ENCODE results near the gene KRT5. TPM values are rescaled to one million over a fixed set of nuclear protein-coding genes. Genes with fewer than 3 reads are reported as not detected.

KRT5 gene
- total RNA-seq, 1 donor from 2014 or later: 0.51 TPM

- TF ChIP-seq CTCF (IDR thresholded peaks at IDR 0.05; ENCODE audit: unreplicated experiment): no peak
- no peak overlapping the region for H3K27ac Mint-ChIP-seq
- H3K4me3 Mint-ChIP-seq: no peak overlapping the region
- no peaks in the 10 kb centered on the region for H3K4me1 Mint-ChIP-seq
- H3K27me3 Mint-ChIP-seq (ENCODE audit: low read depth): peaks cover 30% of the 10 kb centered on the region
- H3K36me3 Mint-ChIP-seq: no peaks in the 10 kb centered on the region
- peaks cover 6% of the 10 kb centered on the region for H3K9me3 Mint-ChIP-seq
- DNase-seq (ENCODE audit: low spot score in 2 of 2, unreplicated experiment in 2 of 2): no peak
These were observed 4.9 kb downstream of the KRT5 start for GRCh38 chr12:52515319-52515646.

- DNase-seq (ENCODE audit: low spot score in 2 of 2, unreplicated experiment in 2 of 2): no peak
- Mint-ChIP-seq H3K4me3 (no peak overlapping the region), H3K27ac (no peak overlapping the region), H3K36me3 (no peaks in the 10 kb centered on the region), H3K27me3 (ENCODE audit: low read depth) (peaks cover 28% of the 10 kb centered on the region), H3K4me1 (no peaks in the 10 kb centered on the region), H3K9me3 (peaks cover 8% of the 10 kb centered on the region)
- TF ChIP-seq CTCF (IDR thresholded peaks at IDR 0.05; ENCODE audit: unreplicated experiment): no peak
These were observed 5.5 kb downstream of the KRT5 start for GRCh38 chr12:52514471-52515318.

DNA sequence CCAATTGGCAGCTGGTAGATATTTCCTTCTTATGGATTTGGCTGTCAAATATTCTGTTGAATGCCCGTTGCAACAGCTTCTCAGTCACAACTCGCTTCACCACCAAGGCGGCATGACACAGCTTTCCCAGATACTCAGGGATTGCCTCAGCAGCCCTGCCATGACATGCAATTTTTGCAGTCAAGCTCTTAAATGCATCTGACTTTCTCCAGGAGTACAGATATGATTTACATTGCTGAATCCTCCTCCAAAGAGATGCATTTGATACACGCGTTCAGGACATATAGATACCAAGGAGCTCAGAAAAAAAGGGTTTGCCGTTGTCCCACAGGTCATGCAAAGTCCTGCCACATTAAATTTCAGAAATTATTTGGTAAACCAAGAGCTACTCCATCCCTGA, 6.5 kb downstream of the KRT5 start:
- no peaks in the 10 kb centered on the region for H3K4me1 Mint-ChIP-seq
- H3K4me3 Mint-ChIP-seq: no peak overlapping the region
- TF ChIP-seq CTCF (IDR thresholded peaks at IDR 0.05; ENCODE audit: unreplicated experiment): no peak
- H3K36me3 Mint-ChIP-seq: no peaks in the 10 kb centered on the region
- peaks cover 8% of the 10 kb centered on the region for H3K9me3 Mint-ChIP-seq
- H3K27me3 Mint-ChIP-seq (ENCODE audit: low read depth): peaks cover 23% of the 10 kb centered on the region
- no peak for DNase-seq (ENCODE audit: low spot score in 2 of 2, unreplicated experiment in 2 of 2)
- no peak overlapping the region for H3K27ac Mint-ChIP-seq

DNA sequence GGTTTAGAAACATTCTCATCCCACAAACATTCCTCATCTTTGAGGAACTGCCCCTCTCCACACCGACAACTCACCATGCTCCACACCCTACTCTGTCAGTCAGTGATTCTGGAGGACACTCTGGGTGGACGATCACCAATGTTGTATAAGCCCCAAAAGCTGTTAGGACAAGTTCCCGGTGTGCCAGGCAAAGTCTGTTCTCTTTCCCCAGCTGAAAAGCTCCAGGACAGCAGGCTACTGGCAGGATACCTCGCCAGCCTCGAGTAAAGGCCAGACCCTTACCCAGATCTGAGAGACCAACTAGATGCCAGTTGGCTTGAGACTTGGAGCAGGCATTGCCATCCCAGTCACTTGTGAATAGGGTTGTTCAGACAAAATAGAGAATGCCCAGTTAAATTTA, 12.0 kb downstream of the KRT5 start:
- Mint-ChIP-seq H3K4me3 (no peak overlapping the region), H3K9me3 (peaks cover 10% of the 10 kb centered on the region), H3K27ac (no peak overlapping the region), H3K4me1 (no peaks in the 10 kb centered on the region), H3K27me3 (ENCODE audit: low read depth) (peaks cover 10% of the 10 kb centered on the region), H3K36me3 (no peaks in the 10 kb centered on the region)
- no peak for TF ChIP-seq CTCF (IDR thresholded peaks at IDR 0.05; ENCODE audit: unreplicated experiment)
- no peak for DNase-seq (ENCODE audit: low spot score in 2 of 2, unreplicated experiment in 2 of 2)

DNA sequence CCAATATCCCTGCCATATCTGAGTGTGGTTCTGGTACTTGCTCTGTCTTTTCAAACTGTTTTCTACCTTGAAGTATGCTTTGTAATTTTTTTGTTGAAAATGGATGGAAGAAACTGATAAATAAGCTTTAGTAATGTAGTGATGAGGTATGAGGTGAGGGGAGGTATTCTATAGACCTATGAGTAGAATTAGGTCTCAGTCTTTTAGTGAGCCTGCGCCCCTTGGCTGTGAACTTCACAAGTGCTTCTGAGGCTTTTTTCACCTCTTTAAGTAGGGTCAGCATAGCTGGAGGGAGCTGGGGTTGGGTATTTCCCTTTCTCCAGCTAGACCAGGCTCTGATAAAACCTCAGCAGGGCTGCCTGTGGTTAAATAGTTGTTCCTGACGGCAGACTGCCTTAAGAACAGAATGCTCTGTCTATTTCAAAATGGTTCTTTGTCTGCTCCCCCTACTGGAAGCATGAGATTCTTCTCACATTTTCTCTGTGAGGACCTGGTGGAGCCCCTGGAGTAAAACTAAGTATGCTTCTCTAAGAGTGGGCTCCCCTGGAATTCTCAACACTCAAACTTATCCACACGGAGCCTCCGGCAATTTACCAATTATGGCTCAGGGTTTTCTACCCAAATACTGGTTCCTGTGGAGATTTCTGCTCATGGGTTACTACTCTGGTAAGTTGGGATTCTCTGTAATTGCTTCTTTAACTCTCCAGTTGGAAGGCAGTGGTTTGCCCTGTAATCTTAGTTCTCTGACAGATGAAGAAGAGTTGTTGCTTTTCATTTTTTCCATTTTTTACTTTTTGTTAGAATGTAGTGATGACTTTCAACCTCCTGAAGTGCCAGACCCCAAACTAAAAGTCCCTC, 13.1 kb downstream of the KRT5 start:
- Mint-ChIP-seq H3K27me3 (ENCODE audit: low read depth) (peaks cover 4% of the 10 kb centered on the region), H3K4me1 (no peaks in the 10 kb centered on the region), H3K36me3 (no peaks in the 10 kb centered on the region), H3K9me3 (peaks cover 18% of the 10 kb centered on the region), H3K4me3 (no peak overlapping the region), H3K27ac (no peak overlapping the region)
- no peak for DNase-seq (ENCODE audit: low spot score in 2 of 2, unreplicated experiment in 2 of 2)
- peak; percentile 63 for TF ChIP-seq CTCF (IDR thresholded peaks at IDR 0.05; ENCODE audit: unreplicated experiment)

All from mesothelial cell of epicardium (in vitro differentiated cells).